ENCODE measurements around the gene TCN2.
"Not testable (repeated sequence)": the region's sequence is repeated elsewhere in the genome, so short reads cannot be mapped to it uniquely, and the experiment has no call there.

- not testable (repeated sequence) for TF ChIP-seq RAD21 (IDR thresholded peaks at IDR 0.05; ENCODE audit: low read length); POLR2A (IDR thresholded peaks at IDR 0.05; ENCODE audit: low read depth, low read length); CTCF (conservative IDR thresholded peaks at IDR 0.05; ENCODE audit: low read depth, low read length); ELK1 (IDR thresholded peaks at IDR 0.05; ENCODE audit: borderline replicate concordance, low read depth, low read length); MXI1 (IDR thresholded peaks at IDR 0.05; ENCODE audit: borderline replicate concordance, low read depth, low read length); USF2 (IDR thresholded peaks at IDR 0.05; ENCODE audit: low read depth, low read length); MAZ (IDR thresholded peaks at IDR 0.05; ENCODE audit: borderline replicate concordance, low read depth, low read length); RFX5 (IDR thresholded peaks at IDR 0.05; ENCODE audit: low read depth, low read length); FOS (IDR thresholded peaks at IDR 0.05; ENCODE audit: low read depth, low read length); MAFK (IDR thresholded peaks at IDR 0.05; ENCODE audit: low read depth, low read length); SMC3 (IDR thresholded peaks at IDR 0.05; ENCODE audit: low read depth, low read length); RCOR1 (IDR thresholded peaks at IDR 0.05; ENCODE audit: insufficient replicate concordance, low read length); CEBPB (IDR thresholded peaks at IDR 0.05; ENCODE audit: low read depth, low read length)
Measured at GRCh38 chr22:30560643-30561202, 46.3 kb upstream of the TCN2 start.
